ENCODE measurements around the gene PHYHD1. TPM values are rescaled to one million over a fixed set of nuclear protein-coding genes. Genes with fewer than 3 reads are reported as not detected.
"Not testable (repeated sequence)": the region's sequence is repeated elsewhere in the genome, so short reads cannot be mapped to it uniquely, and the experiment has no call there.

The PHYHD1 gene
- total RNA-seq, 1 donor from 2014 or later = 3.4 TPM

DNA sequence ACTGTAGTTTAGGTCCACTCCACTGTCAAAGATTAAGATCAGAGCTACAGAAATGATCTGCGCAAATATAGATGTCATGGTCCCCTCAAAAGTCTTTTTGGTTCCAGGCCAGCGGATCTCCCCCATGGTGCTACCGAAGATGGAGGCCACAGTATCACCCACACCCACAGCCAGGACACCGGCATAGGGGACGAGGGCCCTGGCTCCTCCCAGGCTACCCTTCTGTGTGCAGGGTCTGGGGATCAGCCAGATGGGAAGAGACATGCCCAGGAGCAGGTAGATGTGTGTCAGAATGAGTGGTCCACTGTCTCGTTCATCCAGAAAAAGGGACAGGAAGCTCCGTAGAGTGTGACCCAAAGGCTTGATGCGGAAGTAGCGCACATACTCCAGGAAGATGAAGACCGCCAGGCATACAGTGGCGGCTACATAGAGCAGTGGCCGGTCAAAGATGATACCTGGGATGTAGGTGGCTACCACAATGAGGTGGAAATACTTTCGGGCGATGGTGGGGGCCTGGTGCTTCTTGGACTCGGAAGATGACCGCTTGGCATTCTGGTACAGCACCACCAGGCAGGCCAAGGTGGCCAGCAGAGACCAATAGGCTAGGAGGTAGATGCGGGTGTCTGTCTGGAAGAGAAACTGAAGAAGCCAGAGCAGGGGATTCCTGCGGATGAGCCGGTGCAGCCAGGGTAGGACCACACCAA lies 25.2 kb downstream of the PHYHD1 start:
- no peaks in the 10 kb centered on the region for H3K36me3 Mint-ChIP-seq (ENCODE audit: low read depth)
- peak overlapping the region; percentile 79 for H3K4me3 Mint-ChIP-seq (ENCODE audit: unreplicated experiment)
- no peaks in the 10 kb centered on the region for H3K9me3 Mint-ChIP-seq (ENCODE audit: low read depth)
- H3K27ac Mint-ChIP-seq (ENCODE audit: unreplicated experiment) = no peak overlapping the region
- DNase-seq (ENCODE audit: low spot score) = peak; percentile 53
- TF ChIP-seq, protein P1, sequence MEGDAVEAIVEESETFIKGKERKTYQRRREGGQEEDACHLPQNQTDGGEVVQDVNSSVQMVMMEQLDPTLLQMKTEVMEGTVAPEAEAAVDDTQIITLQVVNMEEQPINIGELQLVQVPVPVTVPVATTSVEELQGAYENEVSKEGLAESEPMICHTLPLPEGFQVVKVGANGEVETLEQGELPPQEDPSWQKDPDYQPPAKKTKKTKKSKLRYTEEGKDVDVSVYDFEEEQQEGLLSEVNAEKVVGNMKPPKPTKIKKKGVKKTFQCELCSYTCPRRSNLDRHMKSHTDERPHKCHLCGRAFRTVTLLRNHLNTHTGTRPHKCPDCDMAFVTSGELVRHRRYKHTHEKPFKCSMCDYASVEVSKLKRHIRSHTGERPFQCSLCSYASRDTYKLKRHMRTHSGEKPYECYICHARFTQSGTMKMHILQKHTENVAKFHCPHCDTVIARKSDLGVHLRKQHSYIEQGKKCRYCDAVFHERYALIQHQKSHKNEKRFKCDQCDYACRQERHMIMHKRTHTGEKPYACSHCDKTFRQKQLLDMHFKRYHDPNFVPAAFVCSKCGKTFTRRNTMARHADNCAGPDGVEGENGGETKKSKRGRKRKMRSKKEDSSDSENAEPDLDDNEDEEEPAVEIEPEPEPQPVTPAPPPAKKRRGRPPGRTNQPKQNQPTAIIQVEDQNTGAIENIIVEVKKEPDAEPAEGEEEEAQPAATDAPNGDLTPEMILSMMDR (IDR thresholded peaks at IDR 0.05) = no peak
- H3K27me3 Mint-ChIP-seq (ENCODE audit: low read depth) = no peaks in the 10 kb centered on the region
- peaks cover 27% of the 10 kb centered on the region for H3K4me1 Mint-ChIP-seq (ENCODE audit: low read depth)

- Mint-ChIP-seq H3K36me3 (ENCODE audit: low read depth) (no peaks in the 10 kb centered on the region), H3K27ac (ENCODE audit: unreplicated experiment) (peak overlapping the region; percentile 98), H3K27me3 (ENCODE audit: low read depth) (no peaks in the 10 kb centered on the region), H3K4me3 (ENCODE audit: unreplicated experiment) (peak overlapping the region; percentile 79), H3K9me3 (ENCODE audit: low read depth) (no peaks in the 10 kb centered on the region), H3K4me1 (ENCODE audit: low read depth) (peaks cover 29% of the 10 kb centered on the region)
- TF ChIP-seq, protein P1 (IDR thresholded peaks at IDR 0.05) = no peak
- DNase-seq (ENCODE audit: low spot score) = peak; percentile 90
Observed at GRCh38 chr9:128946571-128947276, 25.9 kb downstream of the PHYHD1 start.

DNA sequence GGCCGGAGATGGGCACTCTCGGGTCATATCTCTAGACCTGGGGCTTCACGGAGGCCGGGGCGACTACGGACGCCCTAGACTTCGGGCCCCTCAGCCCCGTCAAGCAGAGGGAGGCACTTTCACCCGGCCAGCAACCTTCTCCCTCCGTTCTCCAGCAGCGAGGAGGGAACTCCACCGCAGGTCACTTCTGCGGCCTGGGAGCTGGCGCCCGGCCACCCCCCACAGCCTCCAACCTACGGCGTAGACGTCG lies 26.4 kb downstream of the PHYHD1 start:
- no peak for DNase-seq (ENCODE audit: low spot score)
- H3K27ac Mint-ChIP-seq (ENCODE audit: unreplicated experiment) = peak overlapping the region; percentile 98
- H3K27me3 Mint-ChIP-seq (ENCODE audit: low read depth) = no peaks in the 10 kb centered on the region
- peaks cover 29% of the 10 kb centered on the region for H3K4me1 Mint-ChIP-seq (ENCODE audit: low read depth)
- no peaks in the 10 kb centered on the region for H3K9me3 Mint-ChIP-seq (ENCODE audit: low read depth)
- TF ChIP-seq, protein P1 (IDR thresholded peaks at IDR 0.05) = no peak
- H3K4me3 Mint-ChIP-seq (ENCODE audit: unreplicated experiment) = peak overlapping the region; percentile 79
- H3K36me3 Mint-ChIP-seq (ENCODE audit: low read depth) = no peaks in the 10 kb centered on the region

DNA sequence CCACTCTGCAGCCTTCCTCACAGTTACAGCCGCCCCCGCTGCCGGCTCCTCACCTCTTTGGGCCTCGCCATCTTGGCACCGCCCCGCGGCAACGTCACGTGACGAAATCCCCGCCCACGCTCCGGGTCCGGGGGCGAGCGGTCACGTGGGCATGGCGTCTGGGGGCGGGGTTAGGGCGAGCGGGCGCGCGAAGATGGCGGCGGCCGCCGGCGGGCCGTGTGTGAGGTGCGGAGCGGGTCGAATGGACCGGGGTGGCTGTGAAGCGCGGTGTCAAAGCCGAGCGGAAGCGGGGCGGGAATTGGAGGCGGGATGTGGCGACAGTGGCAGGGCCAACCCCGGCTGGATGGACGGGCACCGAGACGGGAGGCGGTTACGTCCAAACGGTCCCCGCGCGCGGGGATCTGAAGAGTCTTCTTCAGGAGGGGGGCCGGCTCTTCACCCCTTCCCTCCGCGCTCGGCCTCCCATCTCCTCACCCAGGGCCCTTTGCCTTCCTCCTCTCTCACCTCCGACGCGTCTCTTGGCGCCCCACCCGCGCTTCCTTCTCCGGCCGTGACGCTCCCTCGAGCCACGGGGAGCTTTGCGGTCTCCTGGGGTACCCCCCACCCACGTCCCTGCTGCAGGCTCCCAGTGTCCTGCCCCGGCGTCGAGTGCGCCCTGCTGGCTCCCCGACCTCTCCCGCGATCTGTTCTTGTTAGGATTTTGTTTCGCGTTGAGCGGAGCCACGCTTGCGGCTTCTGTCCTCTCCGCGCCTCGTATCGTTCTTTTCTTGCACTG lies 26.9 kb downstream of the PHYHD1 start, which contains the start of the genes DOLK and NUP188:
TSS of gene DOLK (minus strand) at position 77 of the 775 bp plus-strand sequence. CDS start 300 bp downstream, outside the sequence.
TSS of gene NUP188 (plus strand) at position 173 of the 775 bp plus-strand sequence. CDS start at position 194, 21 bp downstream.
- Mint-ChIP-seq H3K4me1 (ENCODE audit: low read depth) (peaks cover 29% of the 10 kb centered on the region), H3K27me3 (ENCODE audit: low read depth) (no peaks in the 10 kb centered on the region), H3K36me3 (ENCODE audit: low read depth) (no peaks in the 10 kb centered on the region), H3K27ac (ENCODE audit: unreplicated experiment) (peak within 1 kb of the TSS; percentile 98), H3K4me3 (ENCODE audit: unreplicated experiment) (peak within 1 kb of the TSS; percentile 79), H3K9me3 (ENCODE audit: low read depth) (no peaks in the 10 kb centered on the region)
- TF ChIP-seq, protein P1 (IDR thresholded peaks at IDR 0.05) = no peak
- peak; percentile 96 for DNase-seq (ENCODE audit: low spot score)

DNA sequence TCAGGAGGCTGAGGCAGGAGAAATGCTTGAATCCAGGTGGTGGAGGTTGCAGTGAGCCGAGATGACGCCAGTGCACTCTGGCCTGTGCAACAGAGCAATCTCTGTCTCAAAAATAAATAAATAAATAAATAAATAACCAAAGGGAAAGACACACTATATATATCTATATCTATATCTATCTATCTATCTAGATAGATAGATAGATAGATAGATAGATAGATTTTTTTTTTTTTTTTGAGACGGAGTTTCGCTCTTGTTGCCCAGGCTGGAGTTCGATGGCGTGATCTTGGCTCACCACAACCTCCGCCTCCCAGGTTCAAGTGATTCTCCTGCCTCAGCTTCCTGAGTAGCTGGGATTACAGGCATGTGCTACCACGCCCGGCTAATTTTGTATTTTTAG lies 40.6 kb downstream of the PHYHD1 start:
- H3K36me3 Mint-ChIP-seq (ENCODE audit: low read depth) = peaks cover 17% of the 10 kb centered on the region
- not testable (repeated sequence) for H3K27ac Mint-ChIP-seq (ENCODE audit: unreplicated experiment); H3K27me3 Mint-ChIP-seq (ENCODE audit: low read depth); H3K4me3 Mint-ChIP-seq (ENCODE audit: unreplicated experiment); H3K4me1 Mint-ChIP-seq (ENCODE audit: low read depth); H3K9me3 Mint-ChIP-seq (ENCODE audit: low read depth); DNase-seq (ENCODE audit: low spot score)
